ENCODE results near the gene GNAT1.

GRCh38 chr3:50166620-50167019, 24.8 kb upstream of the GNAT1 start:
- no peak for TF ChIP-seq CTCF (IDR thresholded peaks at IDR 0.05)
- TF ChIP-seq POLR2A (IDR thresholded peaks at IDR 0.05) = no peak
- no peak for TF ChIP-seq EP300 (IDR thresholded peaks at IDR 0.05)

Data from upper lobe of left lung (tissue), 4 donors.